Measurements from ENCODE around the gene ADIPOQ.
A peak's percentile ranks its signal among the peaks of the same experiment; 100 is the strongest.
"Not testable (repeated sequence)": the region's sequence is repeated elsewhere in the genome, so short reads cannot be mapped to it uniquely, and the experiment has no call there.

The ADIPOQ gene

DNA sequence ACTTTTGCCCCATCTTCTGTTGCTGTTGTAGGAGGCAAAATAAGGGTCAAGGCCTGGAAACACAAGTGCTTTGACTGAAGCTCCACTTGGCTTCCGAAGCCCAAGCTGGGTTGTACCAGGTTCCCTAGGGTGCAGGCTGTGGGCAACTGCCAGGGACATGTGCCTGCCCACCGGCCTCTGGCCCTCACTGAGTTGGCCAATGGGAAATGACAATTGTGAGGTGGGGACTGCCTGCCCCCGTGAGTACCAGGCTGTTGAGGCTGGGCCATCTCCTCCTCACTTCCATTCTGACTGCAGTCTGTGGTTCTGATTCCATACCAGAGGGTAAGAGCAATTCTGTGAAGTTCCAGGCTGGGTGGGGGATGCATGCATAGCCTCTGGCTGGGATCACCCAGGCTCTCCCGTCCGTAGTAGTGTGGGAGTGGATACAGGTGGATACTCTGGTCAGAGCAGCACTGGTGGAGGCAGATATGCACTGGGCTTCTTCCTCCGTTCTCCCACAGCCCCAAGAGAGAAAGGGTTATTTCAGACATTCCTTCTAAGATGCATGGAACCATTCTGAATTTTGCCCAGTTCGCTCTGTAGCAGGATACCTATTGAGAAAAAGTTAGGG, at the start of gene ADIPOQ:
Gene ADIPOQ (plus strand): TSS at position 285 of the 613 bp plus-strand sequence. CDS start 10,349 bp downstream, outside the sequence.
- DNase-seq = no peak

DNA sequence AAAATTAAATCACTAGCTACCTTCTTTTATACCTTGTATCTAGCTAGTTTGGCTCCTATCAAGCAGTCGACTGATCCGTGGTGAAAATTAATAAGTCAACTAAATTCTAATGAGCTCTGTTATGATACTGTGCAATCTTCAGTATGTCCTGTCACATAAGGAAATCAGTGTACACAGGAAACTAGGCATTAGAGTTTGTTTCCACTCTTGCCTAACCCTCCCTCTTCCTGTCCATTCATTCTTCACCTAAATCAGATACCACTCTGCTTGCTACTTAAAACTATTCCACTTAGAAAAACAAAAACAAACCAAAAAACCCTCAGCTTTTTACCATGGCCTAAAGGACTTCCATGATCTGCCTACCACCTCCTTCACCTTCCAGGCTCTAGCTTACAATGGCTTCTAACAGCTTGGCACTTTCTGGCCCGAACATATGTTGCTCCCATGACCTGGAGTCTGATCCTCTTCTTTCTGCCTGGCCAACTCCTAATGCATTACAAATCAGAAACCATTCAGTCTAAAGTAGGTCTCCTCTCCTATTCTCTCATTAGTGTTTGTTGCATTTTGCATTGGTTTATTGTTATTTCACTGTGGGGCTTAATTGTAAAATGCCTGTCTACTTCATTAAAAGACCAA, 44.2 kb upstream of the ADIPOQ start:
- no peak for DNase-seq

DNA sequence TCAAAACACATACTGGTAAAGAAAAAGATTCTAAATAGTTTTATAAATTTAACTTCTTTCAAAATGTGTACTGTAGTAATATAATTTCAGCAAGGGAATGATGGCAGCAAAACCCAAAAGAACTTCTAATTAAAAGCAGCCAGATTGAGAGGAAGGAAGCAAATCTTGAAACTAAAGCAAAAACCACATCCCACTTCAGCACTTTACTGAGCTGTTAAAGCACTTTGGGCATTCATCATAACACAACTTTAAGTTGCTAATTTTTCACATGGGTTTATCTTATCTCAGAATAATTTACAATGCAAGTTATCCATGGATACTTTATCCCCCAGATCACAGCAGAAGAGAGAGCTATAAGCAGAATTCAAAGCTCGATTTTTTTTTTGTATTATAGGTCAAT, 42.2 kb upstream of the ADIPOQ start:
- DNase-seq = no peak

DNA sequence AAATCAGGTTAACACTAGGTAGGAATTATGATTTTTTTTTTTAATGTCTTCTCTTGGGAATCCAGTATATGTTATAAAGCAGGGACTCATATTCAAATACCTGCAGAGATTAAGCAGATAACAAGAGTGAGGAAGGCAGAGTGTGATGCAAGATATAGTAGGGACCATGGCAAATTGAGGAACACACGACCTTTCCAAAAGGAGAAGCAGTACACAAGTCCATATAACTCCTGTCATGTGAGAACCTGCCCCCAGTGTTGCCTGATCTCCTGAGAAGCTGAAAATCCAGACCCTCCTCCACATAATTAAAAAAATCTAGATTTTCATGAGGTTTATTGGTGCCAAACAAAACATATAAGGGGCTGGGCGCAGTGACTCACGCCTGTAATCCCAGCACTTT, 39.8 kb upstream of the ADIPOQ start:
- DNase-seq = no peak

DNA sequence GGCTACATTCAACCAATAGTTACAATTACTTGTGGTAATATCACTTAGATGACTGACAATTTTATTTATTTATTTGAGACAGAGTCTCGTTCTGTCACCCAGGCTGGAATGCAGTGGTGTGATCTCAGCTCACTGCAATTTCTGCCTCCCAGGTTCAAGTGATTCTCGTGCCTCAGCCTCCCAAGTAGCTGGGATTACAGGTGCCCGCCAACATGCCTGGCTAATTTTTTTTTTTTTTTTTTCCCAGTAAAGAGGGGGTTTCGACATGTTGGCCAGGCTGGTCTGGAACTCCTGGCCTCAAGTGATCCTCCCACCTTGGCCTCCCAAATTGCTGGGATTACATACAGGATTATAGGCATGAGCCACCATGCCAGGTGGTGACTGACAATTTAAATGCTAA, 39.1 kb upstream of the ADIPOQ start:
- not testable (repeated sequence) for DNase-seq

DNA sequence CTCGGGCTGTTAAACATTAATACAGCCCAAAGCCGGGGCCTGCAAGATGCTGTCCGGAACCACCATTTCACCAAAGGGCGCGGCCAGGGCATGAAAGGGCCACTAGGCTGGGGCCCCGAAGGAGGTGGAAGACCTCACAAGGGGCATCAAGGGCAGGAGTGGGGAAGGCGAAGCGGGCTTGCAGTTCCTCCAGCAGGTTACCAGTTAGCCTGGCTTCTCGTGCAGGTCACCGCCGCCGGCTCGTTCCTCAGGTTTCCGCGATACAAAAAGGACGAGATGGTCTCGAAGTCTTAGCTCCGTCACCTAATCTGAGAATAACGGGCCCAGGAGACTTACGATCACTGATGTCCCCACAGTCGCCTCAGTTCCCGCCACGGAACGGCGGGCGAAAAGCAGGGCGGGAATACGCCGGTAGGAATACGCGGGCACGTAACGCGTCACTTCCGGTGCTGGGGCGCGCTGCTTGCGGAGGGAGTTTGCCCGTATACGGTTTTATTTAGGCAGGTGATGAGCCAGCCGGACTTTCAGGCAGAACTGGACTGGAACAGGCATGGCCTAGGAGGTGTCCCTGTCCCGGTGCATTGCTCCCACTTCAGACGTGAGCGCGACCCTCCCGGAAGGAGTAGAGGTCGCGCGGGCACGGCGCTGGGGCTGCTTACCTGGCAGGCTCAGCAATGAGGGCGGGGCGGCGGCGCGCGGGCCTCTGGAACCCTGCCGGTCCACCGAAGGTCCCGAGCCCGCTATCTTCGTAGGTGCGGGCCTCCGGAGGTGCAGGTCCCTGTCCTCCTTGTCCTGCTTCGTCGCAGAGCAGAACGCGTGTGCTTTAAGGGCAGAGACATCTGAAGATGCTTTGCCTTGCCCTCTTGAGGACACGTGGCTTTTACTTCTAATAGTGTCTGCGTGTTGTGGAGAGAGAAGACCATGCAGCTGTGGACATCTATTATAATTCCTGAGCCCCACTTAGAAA, 36.1 kb upstream of the ADIPOQ start, which contains the start of gene RFC4:
Gene RFC4 (minus strand): TSS at position 394 of the 967 bp plus-strand sequence. CDS start 1,769 bp downstream, outside the sequence.
- peak; percentile 83 for DNase-seq

DNA sequence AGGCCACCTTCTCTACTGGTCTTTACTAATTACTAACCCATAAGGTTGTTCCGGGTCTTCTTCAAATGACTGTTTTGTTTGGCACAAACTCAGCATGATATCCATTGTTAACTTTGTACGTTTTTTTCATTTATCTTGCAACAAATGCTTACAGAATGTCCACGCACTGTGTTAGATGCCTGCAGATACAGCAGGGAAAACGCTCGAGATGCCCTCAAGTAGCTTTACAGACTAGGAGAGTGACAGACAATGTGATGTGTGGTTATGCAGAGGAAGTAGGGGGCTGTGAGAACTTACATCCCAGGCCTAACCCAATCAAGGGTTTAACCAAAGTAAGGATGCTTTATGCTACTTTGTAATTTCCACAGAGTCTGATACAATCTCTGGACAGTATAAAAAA, 35.3 kb upstream of the ADIPOQ start:
- no peak for DNase-seq

DNA sequence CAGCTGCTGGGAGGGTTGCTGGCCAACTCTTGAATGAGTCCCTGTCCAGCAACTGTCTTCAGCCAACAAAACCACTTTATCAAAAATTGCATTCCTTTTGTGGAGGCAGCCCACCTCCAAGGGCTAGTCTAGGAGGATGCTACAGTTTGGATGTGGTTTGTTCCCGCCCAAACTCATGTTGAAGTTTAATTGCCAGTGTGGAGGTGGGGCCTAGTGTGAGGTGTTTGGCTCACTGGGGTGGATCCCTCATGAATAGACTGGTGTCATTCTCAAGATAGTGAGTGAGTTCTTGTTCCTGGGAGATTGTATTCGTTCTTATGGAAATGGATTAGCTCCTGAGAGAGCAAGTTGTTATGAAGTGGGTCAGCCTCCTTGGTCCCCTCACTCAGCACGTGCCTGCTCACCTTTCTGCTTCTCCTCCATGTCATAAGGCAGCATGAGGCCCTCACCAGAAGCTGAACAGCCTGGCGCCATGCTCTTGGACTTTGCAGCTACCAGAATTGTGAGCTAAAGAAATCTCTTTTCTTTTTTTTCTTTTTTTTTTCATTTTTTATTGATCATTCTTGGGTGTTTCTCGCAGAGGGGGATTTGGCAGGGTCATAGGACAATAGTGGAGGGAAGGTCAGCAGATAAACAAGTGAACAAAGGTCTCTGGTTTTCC, 32.0 kb upstream of the ADIPOQ start:
- DNase-seq = no peak

DNA sequence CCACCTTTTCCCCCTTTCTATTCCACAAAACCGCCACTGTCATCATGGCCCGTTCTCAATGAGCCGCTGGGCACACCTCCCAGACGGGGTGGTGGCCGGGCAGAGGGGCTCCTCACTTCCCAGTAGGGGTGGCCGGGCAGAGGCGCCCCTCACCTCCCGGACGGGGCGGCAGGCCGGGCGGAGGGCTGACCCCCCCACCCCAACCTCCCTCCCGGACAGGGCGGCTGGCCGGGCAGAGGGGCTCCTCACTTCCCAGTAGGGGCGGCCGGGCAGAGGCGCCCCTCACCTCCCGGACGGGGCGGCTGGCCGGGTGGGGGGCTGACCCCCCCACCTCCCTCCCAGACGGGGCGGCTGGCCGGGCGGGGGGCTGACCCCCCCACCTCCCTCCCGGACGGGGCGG, 31.2 kb upstream of the ADIPOQ start:
- DNase-seq = not testable (repeated sequence)

DNA sequence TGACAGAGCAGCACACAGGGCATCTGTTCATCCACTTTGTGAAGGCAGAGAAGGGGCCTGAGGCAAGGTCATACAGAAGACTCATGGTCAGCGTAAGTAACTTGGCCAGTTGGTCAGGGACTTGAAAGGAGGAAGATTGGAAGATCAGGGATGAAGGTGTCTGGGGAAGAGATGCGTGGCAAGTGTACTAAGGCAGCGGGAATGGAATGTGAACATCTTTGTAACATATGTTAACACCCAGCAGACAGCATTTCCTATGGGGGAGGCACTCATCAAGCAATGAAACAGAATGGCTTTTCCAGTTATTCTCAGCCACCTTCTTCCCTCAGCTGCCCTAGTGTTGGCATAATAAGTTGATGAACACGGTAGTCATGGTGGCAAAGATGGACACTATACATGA, 28.4 kb upstream of the ADIPOQ start:
- no peak for DNase-seq

DNA sequence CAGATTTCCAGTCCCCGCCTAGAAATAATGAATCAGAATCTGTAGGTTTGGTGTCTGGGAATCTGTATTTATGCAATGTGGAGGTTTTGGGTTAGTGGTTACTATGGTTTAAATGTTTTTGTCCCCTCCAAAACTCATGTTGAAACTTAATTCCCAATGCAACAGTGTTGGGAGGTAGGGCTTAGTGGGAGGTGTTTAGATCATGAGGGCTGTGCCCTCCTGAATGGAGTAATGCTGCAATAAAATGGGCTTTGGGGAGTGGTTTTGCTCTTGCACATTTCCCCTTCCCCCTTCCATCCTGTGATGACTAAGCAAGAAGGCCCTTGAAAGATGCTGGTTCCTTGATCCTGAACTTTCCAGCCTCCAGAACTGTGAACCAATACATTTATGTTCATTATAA, 27.1 kb upstream of the ADIPOQ start:
- DNase-seq = no peak

DNA sequence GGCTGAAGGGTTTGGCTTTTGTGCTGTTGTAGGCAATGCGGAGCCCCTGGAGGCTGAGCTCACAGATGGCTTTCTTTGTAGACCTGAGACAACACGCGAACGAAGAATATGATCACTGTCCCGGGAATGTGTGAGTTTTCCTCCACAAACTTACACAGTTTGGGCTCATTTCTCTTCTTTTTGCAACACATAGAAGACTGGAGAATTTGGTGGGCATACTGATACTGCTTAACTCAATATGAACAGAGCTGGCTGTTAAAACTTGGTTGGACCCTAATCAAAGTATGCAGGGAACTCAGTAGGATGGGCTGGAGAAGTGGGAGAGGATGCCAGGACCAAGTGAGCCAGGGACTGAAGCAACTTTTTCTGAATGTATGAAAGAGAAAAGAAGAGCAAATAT, 24.0 kb upstream of the ADIPOQ start:
- no peak for DNase-seq

DNA sequence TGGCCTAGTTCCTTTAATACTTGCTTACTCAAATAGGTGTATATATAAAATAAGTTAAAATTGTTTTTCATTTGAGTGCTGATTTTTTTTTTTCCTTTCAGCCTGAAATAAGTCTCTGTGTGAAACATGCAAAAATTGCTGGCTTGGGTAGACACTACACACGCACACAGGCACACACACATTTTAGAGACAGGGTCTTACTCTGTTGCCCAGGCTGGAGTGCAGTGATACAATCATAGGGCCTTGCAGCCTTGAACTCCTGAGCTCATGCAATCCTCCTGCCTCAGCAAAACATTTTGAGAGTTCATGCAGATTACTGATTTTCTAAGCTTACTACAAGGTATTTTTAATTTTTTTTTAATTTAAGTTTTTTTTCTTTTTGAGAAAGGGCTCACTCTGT, 23.6 kb upstream of the ADIPOQ start:
- no peak for DNase-seq

DNA sequence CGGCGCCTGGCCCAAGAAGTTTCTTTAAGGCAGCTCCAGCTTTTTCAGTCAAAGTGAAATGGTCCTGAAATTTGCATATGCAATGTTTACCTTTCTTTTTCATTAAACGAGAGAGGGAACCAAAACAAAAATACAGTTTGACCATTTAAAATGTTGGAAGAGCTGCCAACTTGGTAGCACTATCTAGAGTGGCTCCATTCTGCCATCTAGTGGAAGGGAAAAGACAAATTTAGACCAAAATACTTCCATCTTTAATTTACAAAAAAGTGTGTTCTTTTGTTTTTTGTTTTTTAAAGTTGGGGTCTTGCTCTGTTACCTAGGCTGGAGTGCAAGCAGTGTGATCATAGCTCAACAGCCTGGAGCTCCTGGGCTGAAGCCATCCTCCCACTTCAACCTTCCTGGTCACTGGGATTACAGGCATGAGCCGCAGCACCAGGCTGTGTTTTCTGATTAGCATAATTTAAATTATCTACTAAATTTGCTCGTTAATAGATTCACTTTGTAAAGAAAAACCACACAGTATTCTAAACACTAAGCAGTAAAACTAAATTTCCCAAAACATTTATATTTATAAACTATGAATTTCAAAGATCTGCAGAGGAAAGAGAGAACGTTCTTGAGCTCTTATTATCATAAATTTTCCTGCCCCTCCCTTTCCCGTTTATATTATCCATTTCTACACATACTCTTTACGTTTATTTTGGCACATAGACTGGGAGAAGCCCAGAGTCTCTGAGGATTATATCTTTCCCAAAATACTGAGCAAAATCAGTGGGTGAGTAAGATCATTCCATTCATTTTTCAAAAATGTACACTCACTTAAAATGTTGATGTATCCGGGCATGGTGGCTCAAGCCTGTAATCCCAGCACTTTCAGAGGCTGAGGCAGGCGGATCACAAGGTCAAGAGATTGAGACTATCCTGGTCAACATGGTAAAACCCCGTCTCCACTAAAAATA, 20.8 kb upstream of the ADIPOQ start:
- peak; percentile 47 for DNase-seq

DNA sequence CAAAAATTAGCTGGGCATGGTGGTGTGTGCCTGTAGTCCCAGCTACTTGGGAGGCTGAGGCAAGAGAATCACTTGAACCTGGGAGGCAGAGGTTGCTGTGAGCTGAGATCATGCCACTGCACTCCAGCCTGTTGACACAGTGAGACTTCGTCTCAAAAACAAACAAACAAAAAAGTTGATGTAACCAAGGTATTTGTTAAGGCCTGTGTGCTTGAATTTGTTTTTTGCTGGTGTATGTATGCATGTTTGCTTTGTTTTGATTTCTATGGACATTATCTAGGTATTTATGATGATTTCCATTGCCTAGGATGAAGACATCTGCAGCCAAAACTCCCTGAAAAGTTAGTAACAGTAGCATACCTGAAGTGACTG, 20.1 kb upstream of the ADIPOQ start:
- not testable (repeated sequence) for DNase-seq

DNA sequence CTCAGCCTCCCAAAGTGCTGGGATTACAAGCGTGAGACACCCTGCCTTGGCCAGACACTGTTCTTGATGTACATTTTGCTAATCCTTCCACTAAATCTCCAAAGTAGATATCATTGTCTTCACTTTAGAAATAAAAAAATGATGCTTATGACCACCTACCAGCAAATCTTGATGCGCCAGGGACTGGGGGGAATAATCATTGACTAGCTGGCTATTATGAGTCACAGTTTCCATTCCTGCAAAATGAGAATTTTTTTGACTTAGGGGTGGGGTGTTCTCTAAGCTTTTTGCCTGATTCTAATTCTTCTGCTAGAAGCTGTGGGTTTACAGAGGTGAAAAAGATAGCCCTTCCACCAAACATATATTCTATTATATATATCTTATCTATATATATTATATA, 19.1 kb upstream of the ADIPOQ start:
- DNase-seq = no peak

DNA sequence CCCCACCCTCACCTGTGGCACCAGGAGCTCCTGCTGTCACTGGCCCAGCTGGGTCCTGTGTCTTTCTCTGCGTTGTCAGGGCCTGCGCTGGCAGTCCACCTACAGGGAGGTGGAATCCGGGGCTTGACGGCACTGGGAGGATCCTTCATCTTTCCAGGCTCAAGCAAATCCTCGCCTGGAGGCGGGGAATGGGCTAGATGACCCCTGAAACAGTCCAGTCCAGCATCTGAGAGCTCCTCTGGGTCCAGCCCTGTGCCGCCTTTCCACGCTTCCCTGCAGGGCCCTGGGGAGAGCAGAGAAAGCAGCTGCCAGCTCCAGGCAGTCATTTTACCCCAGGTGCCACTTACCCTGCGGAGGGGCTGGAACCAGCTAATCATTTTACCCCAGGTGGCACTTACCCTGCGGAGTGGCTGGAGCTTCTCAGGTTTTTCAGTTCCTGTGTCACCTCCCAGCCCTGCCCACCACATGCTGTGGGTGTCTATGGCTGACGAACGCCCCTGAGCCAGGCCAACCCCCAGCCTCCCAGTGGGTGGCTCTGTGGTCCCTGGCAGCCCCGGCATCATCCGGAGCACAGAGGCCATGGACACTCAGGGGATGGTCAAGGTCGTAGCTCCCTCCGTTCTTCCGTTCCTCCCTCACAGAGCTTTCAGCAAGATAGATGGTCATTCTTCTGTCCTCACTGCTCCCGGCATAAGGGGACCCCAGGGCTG, 17.9 kb upstream of the ADIPOQ start:
- DNase-seq = no peak

DNA sequence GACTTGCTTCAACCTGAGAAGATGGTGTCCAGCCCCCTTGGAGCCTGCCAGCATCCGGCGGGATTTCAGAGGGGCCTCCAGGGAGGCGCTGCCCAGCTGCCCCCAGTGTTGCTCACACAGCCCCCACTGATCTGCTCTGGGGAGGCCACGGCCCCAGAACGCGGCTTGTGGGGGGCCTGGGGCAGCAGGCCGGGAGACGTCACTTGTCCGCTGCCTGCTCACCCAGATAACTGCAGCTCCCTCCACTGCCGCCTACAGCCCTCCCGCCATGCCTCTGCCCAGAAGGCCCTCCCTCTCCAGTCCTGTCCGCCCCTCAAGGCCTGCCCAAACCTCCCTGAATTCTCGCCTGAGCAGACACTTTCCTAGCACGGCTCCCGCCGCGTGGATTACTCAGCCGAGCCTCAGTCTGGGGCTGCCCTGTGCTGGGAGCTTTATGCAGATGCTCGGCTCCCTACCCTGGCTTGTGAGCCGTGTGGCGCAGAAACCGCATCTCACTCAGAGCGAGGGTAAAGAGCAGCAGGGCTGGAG, 17.2 kb upstream of the ADIPOQ start:
- DNase-seq = peak; percentile 1

DNA sequence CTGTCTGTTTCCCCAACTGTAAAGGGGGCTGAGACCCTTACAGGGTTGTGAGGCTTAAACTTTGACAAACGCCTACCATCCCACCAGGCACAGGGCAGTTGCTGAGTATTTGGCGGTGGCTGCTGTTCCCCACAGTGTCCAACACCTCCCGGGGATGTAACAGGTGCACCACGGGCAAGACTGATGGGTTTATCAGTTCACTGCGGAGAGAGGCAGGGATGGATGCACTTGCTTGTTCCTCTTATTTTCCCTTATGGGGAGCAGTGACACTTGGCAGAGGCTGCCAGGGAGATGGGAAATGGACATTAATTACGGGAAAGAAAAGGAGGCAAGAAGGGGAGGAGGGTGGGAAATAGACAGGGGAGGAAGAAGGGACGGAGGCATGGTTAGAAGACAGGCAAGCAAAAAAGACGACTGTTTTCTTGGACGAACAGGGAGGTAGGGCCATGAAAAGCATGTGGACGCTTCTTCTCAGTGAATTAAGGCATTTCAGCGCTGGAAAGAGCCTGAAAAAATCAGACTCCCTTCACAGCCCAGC, 16.6 kb upstream of the ADIPOQ start:
- no peak for DNase-seq

DNA sequence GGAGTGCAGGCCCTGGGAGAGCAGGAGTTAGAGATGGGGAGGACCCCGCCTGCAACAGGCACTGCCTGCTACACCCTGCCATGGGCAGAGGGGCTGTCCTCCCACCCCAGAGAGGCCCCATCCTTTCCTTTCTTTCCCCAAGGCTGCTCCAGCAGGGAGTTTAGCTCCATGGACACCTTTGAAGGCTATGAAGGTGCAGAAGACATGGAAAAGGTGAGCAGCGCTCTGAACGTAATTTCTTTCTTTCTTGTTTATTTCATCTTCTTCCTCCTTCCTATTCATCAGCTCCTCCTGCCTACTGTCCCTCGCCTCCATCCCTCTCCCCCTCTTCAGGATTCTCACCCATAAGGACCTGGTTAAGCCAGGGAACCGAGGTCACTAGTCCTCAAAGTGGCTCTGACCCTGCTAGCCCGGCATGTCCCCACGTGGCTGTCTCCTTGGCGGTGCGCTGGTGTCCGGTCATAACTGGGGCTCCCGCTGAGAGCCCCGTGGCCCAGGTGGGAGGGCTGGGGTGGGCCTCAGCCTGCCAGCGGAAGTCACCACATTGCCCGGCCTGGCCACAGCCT, 16.0 kb upstream of the ADIPOQ start:
- DNase-seq = no peak

Measured in midbrain (tissue), 1 donor.